Breast epithelium (tissue), 4 donors: Measurements from ENCODE around the gene OTUB2. TPM values are rescaled to one million over a fixed set of nuclear protein-coding genes. Genes with fewer than 3 reads are reported as not detected.

Source experiments
- DNase-seq, 2 donors: peaks; one replicate each; pipeline ENCODE4 v3.0.0-alpha.2; 2019; ENCODE audit warnings: low spot score in 2 of 2
- H3K27ac ChIP-seq, 2 donors: fragments of 200-600 bp; sonication (generic) in 1 of 2; one replicate each; pipeline ENCODE4 v1.5.1; 2016 to 2019; ENCODE audit warnings: mild to moderate bottlenecking in 1 of 2
- H3K27me3 ChIP-seq, 2 donors: fragments of 200-600 bp; sonication (generic) in 1 of 2; one replicate each; pipeline versions ENCODE4 v1.5.1 to v1.6.0; 2017 to 2019; ENCODE audit warnings: control low read depth in 1 of 2, mild to moderate bottlenecking in 1 of 2
- H3K36me3 ChIP-seq: fragments of 200-600 bp; one replicate; pipeline ENCODE4 v1.5.1; 2019
- H3K4me1 ChIP-seq, 2 donors: fragments of 200-600 bp; sonication (generic); one replicate each; pipeline ENCODE4 v1.5.1; 2016 to 2019; ENCODE audit warnings: control low read depth in 1 of 2
- H3K4me3 ChIP-seq, 3 donors: fragments of 200-600 bp; sonication (generic); 1 replicate in 2 of 3; 2 replicates in 1 of 3; pipeline ENCODE4 v1.5.1; 2016 to 2019; ENCODE audit warnings: mild to moderate bottlenecking in 3 of 3, moderate library complexity in 2 of 3
- H3K9me3 ChIP-seq, 2 donors: fragments of 200-600 bp; sonication (generic) in 1 of 2; one replicate each; pipeline ENCODE4 v1.5.1; 2016 to 2019; ENCODE audit warnings: control low read depth in 1 of 2
- CTCF ChIP-seq, 3 donors: fragments of 450-650 bp; IDR thresholded peaks; one replicate each; pipeline ENCODE4 v1.5.1; 2016 to 2017; ENCODE audit warnings: antibody characterized with exemption in 3 of 3, mild to moderate bottlenecking in 3 of 3, moderate library complexity in 3 of 3
- POLR2A ChIP-seq: fragments of 450-650 bp; IDR thresholded peaks from one replicate; pipeline ENCODE4 v1.6.1; 2016; ENCODE audit warnings: antibody characterized with exemption, mild to moderate bottlenecking, moderate library complexity
- POLR2AphosphoS5 ChIP-seq, 3 donors: sonication (generic); formaldehyde crosslinking; IDR thresholded peaks; one replicate each; pipeline ENCODE4 v1.6.1; 2017; ENCODE audit warnings: antibody characterized with exemption in 3 of 3
- intact Hi-C: fragments of 100-400 bp; cut with DNase I; formaldehyde crosslinking; loops from one replicate; pipeline ENCODE4 v1.15.1; 2023; ENCODE audit warnings: low total_unique reads
- total RNA-seq, 3 donors: library from RNA; depleted of rRNA; stranded (reverse); fragments of >200 nt; gene quantifications; one replicate each; pipeline ENCODE4 v1.1.0, GENCODE V29; 2016

Gene OTUB2
- total RNA-seq: 1 to 10 TPM in 1 of 3 donors, under 1 TPM in 2; 0.64 to 1.6 (median 0.73) TPM

- intact Hi-C loops: loop anchor here (2.0 kb wide), 1 partner anchor 78 kb away; no protein-coding TSS in a partner anchor
- Histone ChIP-seq H3K27ac (no peak within 1 kb of the TSS), H3K9me3 (no peaks in the 10 kb centered on the region), H3K36me3 (no peaks in the 10 kb centered on the region), H3K4me3 (peak within 1 kb of the TSS; percentile 62 to 97 (median 76)), H3K4me1 (no peaks in the 10 kb centered on the region), H3K27me3 (no peaks in the 10 kb centered on the region)
- no peak for TF ChIP-seq CTCF (IDR thresholded peaks at IDR 0.05)
- peak in 1 of 3 donors; percentile 14 for TF ChIP-seq POLR2AphosphoS5 (IDR thresholded peaks at IDR 0.05)
- peak; percentile 97 to 98 for DNase-seq
Observed at GRCh38 chr14:94026173-94026888, at the start of gene OTUB2. OTUB2 (plus strand) TSS chr14:94026340; CDS start chr14:94026538, 198 bp downstream.

GRCh38 chr14:93976477-93977057 is 49.6 kb upstream of the OTUB2 start, which contains the start of gene ASB2:
ASB2 (minus strand) TSS chr14:93976570; CDS start chr14:93964539, 12,031 bp downstream.
- Histone ChIP-seq H3K4me1 (peaks cover 0 to 5% of the 10 kb centered on the region in 2 donors), H3K36me3 (no peaks in the 10 kb centered on the region), H3K4me3 (peak within 1 kb of the TSS; percentile 0 to 54 (median 5)), H3K27me3 (no peaks in the 10 kb centered on the region), H3K27ac (peak within 1 kb of the TSS in 1 of 2 donors; percentile 61), H3K9me3 (no peaks in the 10 kb centered on the region)
- intact Hi-C loops: no loop called here
- TF ChIP-seq POLR2AphosphoS5 (IDR thresholded peaks at IDR 0.05) (no peak), POLR2A (no peak), CTCF (IDR thresholded peaks at IDR 0.05) (no peak)
- peak in 1 of 2 donors; percentile 35 for DNase-seq

GRCh38 chr14:93977171-93977570 is 49.0 kb upstream of the OTUB2 start:
- TF ChIP-seq POLR2AphosphoS5 (IDR thresholded peaks at IDR 0.05): no peak
- no peak for TF ChIP-seq POLR2A
- no peak for TF ChIP-seq CTCF (IDR thresholded peaks at IDR 0.05)
- intact Hi-C loops: no loop called here
- Histone ChIP-seq H3K9me3 (no peaks in the 10 kb centered on the region), H3K4me1 (peaks cover 0 to 5% of the 10 kb centered on the region in 2 donors), H3K36me3 (no peaks in the 10 kb centered on the region), H3K27ac (peak overlapping the region in 1 of 2 donors; percentile 61), H3K4me3 (no peak overlapping the region), H3K27me3 (no peaks in the 10 kb centered on the region)
- no peak for DNase-seq

- Histone ChIP-seq H3K4me1 (peaks cover 0 to 5% of the 10 kb centered on the region in 2 donors), H3K27ac (no peak overlapping the region), H3K9me3 (no peaks in the 10 kb centered on the region), H3K36me3 (no peaks in the 10 kb centered on the region), H3K27me3 (no peaks in the 10 kb centered on the region), H3K4me3 (no peak overlapping the region)
- no peak for DNase-seq
- TF ChIP-seq CTCF (IDR thresholded peaks at IDR 0.05) (no peak), POLR2A (no peak), POLR2AphosphoS5 (IDR thresholded peaks at IDR 0.05) (no peak)
- intact Hi-C loops: no loop called here
Observed at GRCh38 chr14:93977790-93978581, 48.2 kb upstream of the OTUB2 start.
